Suprapubic skin (tissue), 4 donors: Measurements from ENCODE around the gene PFAS. TPM values are rescaled to one million over a fixed set of nuclear protein-coding genes. Genes with fewer than 3 reads are reported as not detected.

Source experiments
- DNase-seq, 2 donors: peaks; one replicate each; pipeline ENCODE4 v3.0.0-alpha.2; 2019; ENCODE audit warnings: low spot score in 2 of 2
- H3K27ac ChIP-seq: fragments of 200-600 bp; sonication (generic); one replicate; pipeline ENCODE4 v1.5.1; 2019
- H3K27me3 ChIP-seq: fragments of 200-600 bp; sonication (generic); one replicate; pipeline ENCODE4 v1.5.1; 2019
- H3K36me3 ChIP-seq: fragments of 200-600 bp; sonication (generic); one replicate; pipeline ENCODE4 v1.5.1; 2019
- H3K4me1 ChIP-seq: fragments of 200-600 bp; sonication (generic); one replicate; pipeline ENCODE4 v1.5.1; 2019
- H3K4me3 ChIP-seq: fragments of 200-600 bp; sonication (generic); one replicate; pipeline ENCODE4 v1.5.1; 2019; ENCODE audit warnings: mild to moderate bottlenecking
- H3K9me3 ChIP-seq: fragments of 200-600 bp; sonication (generic); one replicate; pipeline ENCODE4 v1.5.1; 2019
- EP300 ChIP-seq: sonication (generic); formaldehyde crosslinking; IDR thresholded peaks from one replicate; pipeline ENCODE4 v1.6.1; 2017; ENCODE audit warnings: antibody characterized with exemption
- POLR2A ChIP-seq, 2 donors: fragments of 450-650 bp; IDR thresholded peaks; one replicate each; pipeline ENCODE4 v1.6.1; 2017; ENCODE audit warnings: antibody characterized with exemption in 2 of 2, mild to moderate bottlenecking in 2 of 2, moderate library complexity in 2 of 2
- POLR2AphosphoS5 ChIP-seq, 3 donors: sonication (generic); formaldehyde crosslinking; IDR thresholded peaks; one replicate each; pipeline ENCODE4 v1.6.1; 2017; ENCODE audit warnings: antibody characterized with exemption in 3 of 3
- WGBS: methylation state at CpG from one replicate; pipeline ENCODE4 v1.1.5; 2018; 5-methylcytosine and 5-hydroxymethylcytosine counted together
- total RNA-seq, 4 donors: library from RNA; depleted of rRNA; stranded (reverse); fragments of >200 nt; gene quantifications; one replicate each; pipeline ENCODE4 v1.1.0, GENCODE V29; 2016
- TF ChIP-seq, protein P1 (sequence below), 2 donors: fragments of 200-600 bp in 1 of 2; fragments of 450-650 bp in 1 of 2; sonication (generic) in 1 of 2; IDR thresholded peaks; one replicate each; pipeline ENCODE4 v1.5.1; 2016 to 2019; ENCODE audit warnings: antibody characterized with exemption in 2 of 2, mild to moderate bottlenecking in 1 of 2, moderate library complexity in 1 of 2

PFAS gene
- total RNA-seq, 4 donors from 2014 or later = 13.0 to 35.1 (median 16.7) TPM

DNA sequence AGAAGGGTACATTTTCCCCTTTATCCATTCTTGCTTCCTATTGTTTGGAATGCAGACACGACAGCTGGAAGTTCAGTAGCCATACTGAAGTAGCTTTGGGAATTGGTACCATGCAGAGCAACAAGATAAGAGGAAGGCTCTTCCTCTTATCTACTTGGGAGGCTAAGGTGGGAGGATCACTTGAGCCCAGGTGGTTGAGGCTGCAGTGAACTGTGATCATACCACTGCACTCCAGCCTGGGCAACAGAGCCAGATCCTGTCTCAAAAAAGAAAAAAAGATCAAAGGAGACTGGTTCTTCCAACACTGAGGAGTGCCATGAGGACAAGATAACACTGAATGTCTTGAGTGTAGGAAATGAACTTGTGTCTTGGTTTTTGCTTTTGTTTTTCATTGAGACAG, 23.3 kb downstream of the PFAS start:
- Histone ChIP-seq H3K4me1 (no peaks in the 10 kb centered on the region), H3K36me3 (peaks cover 26% of the 10 kb centered on the region), H3K9me3 (no peaks in the 10 kb centered on the region), H3K4me3 (no peak overlapping the region), H3K27me3 (no peaks in the 10 kb centered on the region), H3K27ac (no peak overlapping the region)
- TF ChIP-seq EP300 (no peak), POLR2AphosphoS5 (IDR thresholded peaks at IDR 0.05) (no peak), POLR2A (IDR thresholded peaks at IDR 0.05) (no peak)
- TF ChIP-seq, protein P1, sequence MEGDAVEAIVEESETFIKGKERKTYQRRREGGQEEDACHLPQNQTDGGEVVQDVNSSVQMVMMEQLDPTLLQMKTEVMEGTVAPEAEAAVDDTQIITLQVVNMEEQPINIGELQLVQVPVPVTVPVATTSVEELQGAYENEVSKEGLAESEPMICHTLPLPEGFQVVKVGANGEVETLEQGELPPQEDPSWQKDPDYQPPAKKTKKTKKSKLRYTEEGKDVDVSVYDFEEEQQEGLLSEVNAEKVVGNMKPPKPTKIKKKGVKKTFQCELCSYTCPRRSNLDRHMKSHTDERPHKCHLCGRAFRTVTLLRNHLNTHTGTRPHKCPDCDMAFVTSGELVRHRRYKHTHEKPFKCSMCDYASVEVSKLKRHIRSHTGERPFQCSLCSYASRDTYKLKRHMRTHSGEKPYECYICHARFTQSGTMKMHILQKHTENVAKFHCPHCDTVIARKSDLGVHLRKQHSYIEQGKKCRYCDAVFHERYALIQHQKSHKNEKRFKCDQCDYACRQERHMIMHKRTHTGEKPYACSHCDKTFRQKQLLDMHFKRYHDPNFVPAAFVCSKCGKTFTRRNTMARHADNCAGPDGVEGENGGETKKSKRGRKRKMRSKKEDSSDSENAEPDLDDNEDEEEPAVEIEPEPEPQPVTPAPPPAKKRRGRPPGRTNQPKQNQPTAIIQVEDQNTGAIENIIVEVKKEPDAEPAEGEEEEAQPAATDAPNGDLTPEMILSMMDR (IDR thresholded peaks at IDR 0.05) = no peak
- DNase-seq = no peak
- WGBS = 96% methylated on average over 1 of the region's 1 CpG

DNA sequence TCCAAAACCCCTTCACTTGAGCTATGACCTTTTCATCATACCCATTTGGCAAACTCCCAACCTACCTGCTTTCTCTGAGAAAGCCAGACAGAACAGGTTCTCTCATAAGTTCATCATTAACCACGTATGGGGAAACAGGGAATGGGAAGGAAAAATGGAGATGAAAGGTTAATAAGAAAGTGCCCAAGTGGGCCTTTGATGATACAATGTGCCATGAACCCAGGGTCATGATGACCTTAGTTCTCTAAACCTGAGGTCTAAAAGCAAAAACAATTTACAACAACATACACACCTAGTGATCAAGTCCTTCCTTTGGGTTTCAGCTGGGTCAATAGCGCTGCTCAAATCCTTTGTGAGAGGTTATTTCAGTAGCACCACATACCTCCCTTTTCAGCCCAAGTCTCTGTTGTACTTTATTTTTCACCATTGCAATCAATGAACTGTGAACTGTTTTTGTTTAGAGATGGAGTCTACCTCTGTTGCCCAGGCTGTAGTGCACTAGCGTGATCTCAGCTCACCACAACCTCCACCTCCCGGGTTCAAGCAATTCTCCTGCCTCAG, 24.9 kb downstream of the PFAS start:
- no peak for DNase-seq
- WGBS = 89% methylated on average over 4 of the region's 4 CpGs
- no peak overlapping the region for H3K27ac ChIP-seq
- no peaks in the 10 kb centered on the region for H3K4me1 ChIP-seq
- no peaks in the 10 kb centered on the region for H3K27me3 ChIP-seq
- TF ChIP-seq POLR2A (IDR thresholded peaks at IDR 0.05) (no peak), EP300 (no peak)
- no peak overlapping the region for H3K4me3 ChIP-seq
- H3K36me3 ChIP-seq = peaks cover 18% of the 10 kb centered on the region
- no peaks in the 10 kb centered on the region for H3K9me3 ChIP-seq

DNA sequence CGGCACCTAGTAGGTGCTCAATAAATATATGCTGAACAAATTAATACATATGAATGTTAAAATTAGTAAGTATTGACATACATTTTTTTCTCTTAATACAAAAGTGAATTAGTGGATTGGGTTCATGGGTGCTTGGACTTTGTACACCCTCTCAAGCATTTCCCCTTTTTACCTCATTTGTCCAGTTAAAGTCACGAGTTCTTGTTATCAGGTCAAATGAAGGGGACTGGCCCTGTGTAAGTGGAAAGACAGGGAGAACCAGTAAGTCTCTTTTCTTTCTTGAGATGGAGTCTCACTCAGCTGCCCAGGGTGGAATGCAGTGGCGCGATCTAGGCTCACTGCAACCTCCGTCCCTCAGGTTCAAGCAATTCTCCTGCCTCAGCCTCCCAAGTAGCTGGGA, 25.7 kb downstream of the PFAS start:
- WGBS = 91% methylated on average over 5 of the region's 5 CpGs
- H3K27me3 ChIP-seq = no peaks in the 10 kb centered on the region
- TF ChIP-seq, protein P1 (IDR thresholded peaks at IDR 0.05) = no peak
- TF ChIP-seq POLR2AphosphoS5 (IDR thresholded peaks at IDR 0.05) (no peak), POLR2A (IDR thresholded peaks at IDR 0.05) (no peak), EP300 (no peak)
- H3K4me3 ChIP-seq = no peak overlapping the region
- no peaks in the 10 kb centered on the region for H3K9me3 ChIP-seq
- peaks cover 9% of the 10 kb centered on the region for H3K36me3 ChIP-seq
- H3K4me1 ChIP-seq = no peaks in the 10 kb centered on the region
- no peak for DNase-seq
- no peak overlapping the region for H3K27ac ChIP-seq

DNA sequence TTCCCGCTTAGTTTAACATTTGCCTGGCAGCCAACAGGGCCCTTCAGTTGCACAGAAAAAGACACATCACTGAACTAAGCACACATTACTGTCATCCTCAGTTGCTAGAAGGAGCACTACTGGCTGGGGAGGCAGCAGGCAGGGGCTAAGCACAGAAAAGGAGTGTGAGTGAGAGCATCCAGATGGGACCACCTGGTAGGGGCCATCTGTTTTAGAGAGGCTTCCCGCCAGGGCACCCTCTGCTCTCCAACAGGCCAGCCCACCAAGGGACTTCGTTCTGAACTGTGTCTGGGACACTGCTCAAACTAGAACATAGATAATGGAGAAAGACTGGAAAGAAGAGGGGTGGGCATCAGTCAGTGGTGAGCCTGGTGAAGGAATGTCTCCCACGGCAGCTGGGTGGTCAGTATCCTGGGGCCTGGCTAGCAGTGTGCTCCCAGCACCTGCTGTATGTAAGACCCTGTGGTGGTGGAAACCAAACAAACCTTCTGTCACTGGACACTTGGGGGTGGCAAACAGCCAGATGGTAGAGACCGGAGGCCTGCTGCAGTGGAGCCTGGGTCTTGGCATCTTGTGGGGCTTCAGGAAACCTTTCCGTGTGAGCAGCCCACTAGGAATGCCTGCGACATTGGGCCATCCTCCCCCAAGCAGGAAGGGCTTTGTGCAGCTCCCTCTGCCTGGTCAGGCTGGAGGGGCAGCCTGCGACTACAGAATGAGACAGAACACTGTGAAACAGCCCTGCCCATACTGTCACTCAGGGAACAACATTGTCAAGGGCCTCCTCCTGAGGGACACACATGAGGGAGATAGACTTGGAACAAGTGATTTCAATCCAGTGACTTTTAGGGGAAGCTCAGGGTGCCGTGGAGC, 26.6 kb downstream of the PFAS start:
- H3K4me1 ChIP-seq = no peaks in the 10 kb centered on the region
- H3K27me3 ChIP-seq = no peaks in the 10 kb centered on the region
- H3K36me3 ChIP-seq = peaks cover 4% of the 10 kb centered on the region
- H3K4me3 ChIP-seq = no peak overlapping the region
- DNase-seq = no peak
- H3K9me3 ChIP-seq = no peaks in the 10 kb centered on the region
- TF ChIP-seq POLR2A (IDR thresholded peaks at IDR 0.05) (no peak), EP300 (no peak), POLR2AphosphoS5 (IDR thresholded peaks at IDR 0.05) (no peak)
- TF ChIP-seq, protein P1 (IDR thresholded peaks at IDR 0.05) = no peak
- WGBS = 81% methylated on average over 8 of the region's 9 CpGs
- no peak overlapping the region for H3K27ac ChIP-seq

DNA sequence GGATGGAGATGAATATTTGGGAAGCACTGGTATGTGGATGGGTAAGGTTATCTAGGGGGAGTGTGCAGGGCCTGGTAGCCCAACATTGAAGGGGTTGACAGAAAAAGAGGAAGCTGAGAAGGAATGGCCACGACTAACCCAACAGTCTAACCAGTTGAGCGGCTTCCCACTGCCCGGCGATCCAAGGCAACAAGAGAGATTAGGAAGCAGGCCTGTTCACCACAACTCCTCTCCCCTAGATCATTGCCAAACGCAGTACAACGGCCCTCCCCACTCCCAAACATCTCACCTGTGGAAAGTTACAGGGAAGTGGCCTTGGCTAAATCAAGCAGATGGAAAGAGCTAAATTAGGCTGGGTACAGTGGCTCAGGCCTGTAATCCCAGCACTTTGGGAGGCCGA, 28.2 kb downstream of the PFAS start:
- Histone ChIP-seq H3K36me3 (no peaks in the 10 kb centered on the region), H3K4me1 (no peaks in the 10 kb centered on the region), H3K9me3 (no peaks in the 10 kb centered on the region), H3K4me3 (no peak overlapping the region), H3K27me3 (no peaks in the 10 kb centered on the region), H3K27ac (no peak overlapping the region)
- no peak for DNase-seq
- WGBS = 81% methylated on average over 7 of the region's 7 CpGs
- TF ChIP-seq EP300 (no peak), POLR2A (IDR thresholded peaks at IDR 0.05) (no peak), POLR2AphosphoS5 (IDR thresholded peaks at IDR 0.05) (no peak)
- TF ChIP-seq, protein P1 (IDR thresholded peaks at IDR 0.05) = no peak
